Measurements from ENCODE around the gene ODF4. TPM values are rescaled to one million over a fixed set of nuclear protein-coding genes. Genes with fewer than 3 reads are reported as not detected.

Gene ODF4
- total RNA-seq, 1 donor from 2014 or later, result not detected

DNA sequence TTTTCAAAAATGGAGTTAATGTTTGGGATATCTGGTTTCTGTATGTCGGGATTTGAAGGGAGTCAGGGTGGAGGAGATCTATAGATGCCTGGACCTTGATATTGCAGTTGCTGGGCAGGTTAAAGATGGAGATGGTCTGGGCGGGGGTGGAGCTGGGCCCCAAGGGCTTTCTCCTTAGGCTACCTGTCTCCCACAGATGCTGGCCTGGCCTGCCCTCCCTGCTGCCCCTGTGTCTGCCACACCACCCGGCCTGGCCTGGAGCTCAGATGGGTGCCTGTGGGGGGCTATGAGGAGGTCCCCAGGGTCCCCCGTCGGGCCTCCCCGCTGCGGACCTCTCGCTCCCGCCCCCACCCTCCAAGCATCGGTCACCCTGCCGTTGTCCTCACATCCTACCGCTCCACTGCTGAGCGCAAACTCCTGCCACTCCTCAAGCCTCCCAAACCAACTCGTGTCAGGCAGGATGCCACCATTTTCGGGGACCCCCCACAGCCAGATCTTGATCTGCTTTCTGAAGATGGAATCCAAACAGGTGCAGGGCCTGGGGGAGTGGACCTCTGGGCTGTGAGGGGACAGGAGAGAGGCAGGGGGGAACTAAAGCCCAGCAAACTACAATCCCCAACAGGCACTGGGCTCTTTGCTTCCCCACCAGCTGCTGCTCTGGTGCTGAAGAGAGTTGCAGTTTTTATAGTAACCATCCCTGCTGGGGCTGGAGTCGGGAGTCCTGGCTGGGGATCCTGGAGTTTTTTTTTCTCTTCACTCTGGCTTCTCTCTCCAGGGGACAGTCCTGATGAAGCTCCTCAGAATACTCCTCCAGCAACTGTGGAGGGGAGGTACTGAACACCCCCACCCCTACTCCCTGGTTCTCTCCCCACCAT lies 26.7 kb upstream of the ODF4 start:
- peaks cover 61% of the 10 kb centered on the region for H3K27me3 ChIP-seq (ENCODE audit: low read depth)
- DNase-seq, result no peak
- H3K9me3 ChIP-seq (replicated peaks), result no peaks in the 10 kb centered on the region
- peaks cover 47% of the 10 kb centered on the region for H3K4me1 ChIP-seq
- peak overlapping the region; percentile 68 for H3K4me3 ChIP-seq
- intact Hi-C loops (cut with micrococcal nuclease), result loop anchor here (10.0 kb wide), 1 partner anchor 52 kb away; no protein-coding TSS in a partner anchor
- TF ChIP-seq, protein P1, sequence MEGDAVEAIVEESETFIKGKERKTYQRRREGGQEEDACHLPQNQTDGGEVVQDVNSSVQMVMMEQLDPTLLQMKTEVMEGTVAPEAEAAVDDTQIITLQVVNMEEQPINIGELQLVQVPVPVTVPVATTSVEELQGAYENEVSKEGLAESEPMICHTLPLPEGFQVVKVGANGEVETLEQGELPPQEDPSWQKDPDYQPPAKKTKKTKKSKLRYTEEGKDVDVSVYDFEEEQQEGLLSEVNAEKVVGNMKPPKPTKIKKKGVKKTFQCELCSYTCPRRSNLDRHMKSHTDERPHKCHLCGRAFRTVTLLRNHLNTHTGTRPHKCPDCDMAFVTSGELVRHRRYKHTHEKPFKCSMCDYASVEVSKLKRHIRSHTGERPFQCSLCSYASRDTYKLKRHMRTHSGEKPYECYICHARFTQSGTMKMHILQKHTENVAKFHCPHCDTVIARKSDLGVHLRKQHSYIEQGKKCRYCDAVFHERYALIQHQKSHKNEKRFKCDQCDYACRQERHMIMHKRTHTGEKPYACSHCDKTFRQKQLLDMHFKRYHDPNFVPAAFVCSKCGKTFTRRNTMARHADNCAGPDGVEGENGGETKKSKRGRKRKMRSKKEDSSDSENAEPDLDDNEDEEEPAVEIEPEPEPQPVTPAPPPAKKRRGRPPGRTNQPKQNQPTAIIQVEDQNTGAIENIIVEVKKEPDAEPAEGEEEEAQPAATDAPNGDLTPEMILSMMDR (IDR thresholded peaks at IDR 0.05; ENCODE audit: borderline replicate concordance), result no peak
- H3K36me3 ChIP-seq, result peaks cover 7% of the 10 kb centered on the region
- H3K27ac ChIP-seq (replicated peaks), result peak overlapping the region; percentile 95

DNA sequence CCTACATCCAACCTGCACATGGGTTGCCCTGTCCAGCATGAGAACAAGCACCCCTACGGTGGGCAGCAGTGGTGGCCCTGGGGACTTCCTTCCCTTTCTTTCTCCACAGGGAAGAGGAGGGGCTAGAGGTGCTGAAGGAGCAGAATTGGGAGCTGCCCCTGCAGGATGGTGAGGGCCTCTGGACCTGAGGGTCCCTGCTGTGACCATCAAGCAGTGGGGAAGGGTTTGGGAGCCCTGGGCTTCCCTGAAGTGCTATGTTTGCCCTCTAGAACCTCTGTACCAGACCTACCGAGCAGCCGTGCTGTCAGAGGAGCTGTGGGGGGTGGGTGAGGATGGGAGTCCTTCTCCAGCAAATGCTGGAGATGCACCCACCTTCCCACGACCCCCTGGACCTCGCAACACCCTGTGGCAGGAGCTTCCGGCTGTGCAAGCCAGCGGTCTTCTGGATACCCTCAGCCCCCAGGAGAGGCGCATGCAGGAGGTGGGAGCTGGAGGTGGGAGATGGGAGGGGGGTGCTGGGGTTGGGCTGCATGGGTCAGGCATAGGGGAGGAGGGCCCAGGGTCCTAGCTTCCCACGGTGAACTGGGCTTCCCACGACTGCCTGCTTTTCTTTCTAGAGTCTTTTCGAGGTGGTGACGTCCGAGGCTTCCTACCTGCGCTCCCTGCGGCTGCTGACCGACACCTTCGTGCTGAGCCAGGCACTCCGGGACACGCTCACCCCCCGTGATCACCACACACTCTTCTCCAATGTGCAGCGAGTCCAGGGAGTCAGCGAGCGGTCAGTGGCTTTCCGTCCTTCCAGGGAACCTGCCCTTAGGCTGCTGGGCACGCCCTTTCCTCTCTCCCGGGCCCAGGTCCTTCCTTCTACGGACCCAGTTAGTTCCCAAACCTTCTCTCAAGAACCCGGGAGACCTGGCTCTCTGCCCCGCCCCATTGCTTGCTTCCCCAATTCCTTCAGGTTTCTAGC lies 24.6 kb upstream of the ODF4 start:
- H3K27me3 ChIP-seq (ENCODE audit: low read depth), result peaks cover 64% of the 10 kb centered on the region

GRCh38 chr17:8315764-8316217 lies 23.8 kb upstream of the ODF4 start:
- Histone ChIP-seq H3K4me3 (peak overlapping the region; percentile 45), H3K27ac (replicated peaks) (no peak overlapping the region), H3K27me3 (ENCODE audit: low read depth) (peaks cover 64% of the 10 kb centered on the region), H3K9me3 (replicated peaks) (no peaks in the 10 kb centered on the region), H3K4me1 (peaks cover 40% of the 10 kb centered on the region), H3K36me3 (peaks cover 20% of the 10 kb centered on the region)
- intact Hi-C loops (cut with micrococcal nuclease), result loop anchor here (10.0 kb wide), 1 partner anchor 49 kb away; no protein-coding TSS in a partner anchor
- TF ChIP-seq, protein P1 (IDR thresholded peaks at IDR 0.05; ENCODE audit: borderline replicate concordance), result no peak
- no peak for DNase-seq

More for the DNA sequence above, 24.6 kb upstream of the ODF4 start:
- Histone ChIP-seq H3K27ac (replicated peaks) (peak overlapping the region; percentile 34), H3K9me3 (replicated peaks) (no peaks in the 10 kb centered on the region), H3K4me3 (peak overlapping the region; percentile 45), H3K36me3 (peaks cover 14% of the 10 kb centered on the region), H3K4me1 (peaks cover 40% of the 10 kb centered on the region)
- intact Hi-C loops (cut with micrococcal nuclease), result loop anchor here (10.0 kb wide), 1 partner anchor 50 kb away; no protein-coding TSS in a partner anchor
- DNase-seq, result no peak
- TF ChIP-seq, protein P1 (IDR thresholded peaks at IDR 0.05; ENCODE audit: borderline replicate concordance), result no peak

DNA sequence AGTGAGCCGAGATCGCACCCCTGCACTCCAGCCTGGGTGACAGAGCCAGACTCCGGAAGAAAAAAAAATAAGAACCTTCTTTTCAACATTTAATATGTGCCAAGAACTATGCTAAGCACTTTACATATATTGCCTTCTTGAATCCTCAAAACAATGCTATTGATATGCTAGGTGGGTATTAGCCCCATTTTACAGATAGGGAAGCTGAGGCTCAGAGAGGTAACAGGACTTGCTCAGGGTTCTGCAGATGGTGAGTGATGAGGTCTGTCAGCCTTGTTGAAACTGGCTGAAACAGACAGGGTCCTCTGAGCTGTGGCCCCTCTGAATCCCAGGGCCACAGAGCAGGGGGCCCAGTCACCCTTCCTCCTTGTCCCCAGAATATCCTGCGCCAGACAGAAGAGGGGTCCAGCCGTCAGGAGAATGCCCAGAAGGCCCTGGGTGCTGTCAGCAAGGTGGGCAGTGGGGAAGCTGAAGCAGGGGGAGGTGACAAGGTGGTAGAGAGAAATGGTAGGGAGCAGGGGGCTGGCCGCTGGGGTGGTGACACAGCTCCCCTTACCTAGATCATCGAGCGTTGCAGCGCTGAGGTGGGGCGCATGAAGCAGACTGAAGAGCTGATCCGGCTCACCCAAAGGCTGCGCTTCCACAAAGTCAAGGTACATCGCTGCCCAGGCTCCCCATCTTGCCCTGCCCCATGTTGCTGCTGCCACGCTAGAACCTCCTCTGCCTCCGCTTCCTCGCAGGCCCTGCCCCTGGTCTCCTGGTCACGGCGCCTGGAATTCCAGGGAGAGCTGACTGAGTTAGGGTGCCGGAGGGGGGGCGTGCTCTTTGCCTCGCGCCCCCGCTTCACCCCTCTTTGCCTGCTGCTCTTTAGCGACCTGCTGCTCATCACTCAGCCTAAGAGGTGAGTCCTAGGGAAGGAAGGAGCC lies 21.4 kb upstream of the ODF4 start:
- intact Hi-C loops (cut with micrococcal nuclease), result loop anchor here (10.0 kb wide), 1 partner anchor 47 kb away; no protein-coding TSS in a partner anchor
- no peak for DNase-seq

More for the DNA sequence above, 21.4 kb upstream of the ODF4 start:
- peaks cover 35% of the 10 kb centered on the region for H3K4me1 ChIP-seq
- peaks cover 20% of the 10 kb centered on the region for H3K36me3 ChIP-seq
- H3K27ac ChIP-seq (replicated peaks), result no peak overlapping the region
- TF ChIP-seq, protein P1 (IDR thresholded peaks at IDR 0.05; ENCODE audit: borderline replicate concordance), result no peak
- H3K4me3 ChIP-seq, result no peak overlapping the region
- H3K27me3 ChIP-seq (ENCODE audit: low read depth), result peaks cover 44% of the 10 kb centered on the region
- no peaks in the 10 kb centered on the region for H3K9me3 ChIP-seq (replicated peaks)
